ENCODE measurements around the gene COBLL1.

COBLL1 gene

DNA sequence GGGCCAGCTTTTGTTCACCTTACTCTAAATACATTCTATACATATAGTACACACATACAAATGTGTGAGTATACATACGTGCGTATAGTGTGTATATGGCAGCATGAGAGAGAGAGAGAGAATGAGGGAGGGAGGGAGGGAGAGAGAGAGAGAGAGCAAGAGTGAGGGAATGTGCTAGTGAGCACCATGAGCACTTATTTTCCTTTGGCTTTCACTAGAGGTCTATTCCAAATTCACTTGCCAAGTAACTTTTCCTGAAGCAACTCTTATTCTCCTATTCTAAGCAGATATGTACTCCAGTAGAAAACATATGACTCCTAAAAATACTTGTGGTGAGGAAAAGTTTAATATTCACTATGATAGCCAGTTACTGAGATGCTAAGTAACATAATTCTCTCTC lies 85.7 kb downstream of the COBLL1 start:
- FAIRE-seq, result no peak

DNA sequence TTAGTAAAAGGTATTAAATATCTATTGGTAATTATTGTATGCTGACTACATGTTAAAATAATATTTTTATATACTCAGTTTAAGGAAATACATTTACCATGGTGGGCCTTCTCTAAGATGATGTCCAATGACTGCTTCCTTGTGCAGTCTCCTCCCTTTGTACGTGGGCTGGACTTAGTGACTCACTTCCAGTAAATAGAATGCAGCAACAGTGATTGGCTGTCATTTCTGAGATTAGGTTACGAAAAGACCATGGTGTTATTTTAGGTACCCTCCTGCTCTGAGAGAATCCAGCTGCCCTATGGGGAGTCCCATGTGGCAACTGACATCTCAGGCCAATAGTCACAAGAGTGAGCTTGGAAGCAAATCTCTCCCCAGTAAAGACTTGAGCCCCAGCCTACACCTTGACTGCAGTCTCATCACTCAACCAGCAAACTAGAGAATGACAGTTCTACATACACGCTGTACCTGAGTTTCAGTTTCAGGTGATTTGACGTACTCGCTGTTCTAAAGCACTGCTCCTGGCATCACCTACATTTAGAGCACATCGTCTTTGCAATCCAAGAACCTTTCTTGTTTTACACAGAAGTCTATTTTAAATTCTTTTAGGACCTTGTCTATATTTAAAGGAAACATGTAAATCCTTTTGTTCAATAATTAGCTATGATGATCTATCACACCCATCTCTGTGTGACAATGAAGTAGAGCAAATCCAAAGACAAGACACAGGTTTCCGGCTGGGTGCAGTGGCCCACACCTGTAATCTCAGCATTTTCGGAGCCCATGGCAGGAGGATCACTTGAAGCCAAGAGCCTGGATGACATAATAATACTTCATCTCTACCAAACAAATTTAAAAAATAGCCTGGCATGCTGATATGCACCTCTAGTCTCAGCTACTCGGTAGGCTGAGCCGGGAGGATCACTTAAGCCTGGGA lies 87.2 kb downstream of the COBLL1 start:
- no peak for FAIRE-seq

DNA sequence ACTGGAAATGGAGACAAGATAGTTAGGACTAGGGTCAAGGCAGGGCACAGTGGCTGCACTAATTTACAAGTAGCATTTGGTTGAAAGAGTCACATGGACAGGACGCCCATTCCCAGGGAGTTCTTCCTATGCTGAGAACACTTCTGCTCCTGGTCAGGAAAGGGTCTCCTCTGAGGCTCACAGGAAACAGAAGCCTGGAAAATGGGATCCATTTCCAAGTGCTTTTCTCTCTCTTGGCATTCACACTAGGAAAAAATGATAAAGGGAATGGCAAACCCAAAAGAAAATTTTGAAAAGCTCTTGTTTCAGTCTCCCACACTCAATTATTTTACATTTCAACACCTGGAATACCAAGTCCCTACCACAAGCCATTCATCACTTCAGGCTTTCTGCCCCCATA lies 88.7 kb downstream of the COBLL1 start:
- FAIRE-seq, result no peak

DNA sequence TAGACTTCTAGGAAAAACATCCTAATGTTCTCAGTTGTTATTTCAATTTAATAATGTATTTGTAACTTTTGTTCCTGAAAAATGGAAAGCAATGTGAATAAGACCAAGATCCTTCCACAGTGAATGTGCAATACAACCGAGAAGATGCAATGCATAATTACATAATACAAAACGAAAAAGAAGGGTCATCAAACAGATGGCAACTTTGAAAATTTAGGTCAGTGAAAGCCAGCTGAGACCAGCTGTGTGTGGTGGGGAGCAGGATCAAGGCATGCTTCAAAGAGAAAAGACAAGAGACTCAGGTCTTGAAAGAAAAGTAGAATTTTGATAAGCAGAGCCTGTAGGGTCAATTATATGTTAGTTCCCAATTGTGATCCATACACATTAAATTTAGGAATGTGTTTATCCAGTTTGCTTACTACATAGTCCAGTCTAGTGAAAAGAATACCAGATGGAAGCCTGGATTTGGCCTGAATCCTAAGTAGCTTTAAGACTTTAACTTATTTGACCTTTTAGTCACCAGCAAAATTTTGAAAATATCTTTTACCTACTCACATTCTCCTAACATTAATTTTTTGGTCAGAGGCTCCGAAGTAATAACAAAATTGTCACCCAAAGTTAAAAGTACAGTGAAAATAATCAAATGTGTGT lies 93.7 kb downstream of the COBLL1 start:
- no peak for FAIRE-seq

DNA sequence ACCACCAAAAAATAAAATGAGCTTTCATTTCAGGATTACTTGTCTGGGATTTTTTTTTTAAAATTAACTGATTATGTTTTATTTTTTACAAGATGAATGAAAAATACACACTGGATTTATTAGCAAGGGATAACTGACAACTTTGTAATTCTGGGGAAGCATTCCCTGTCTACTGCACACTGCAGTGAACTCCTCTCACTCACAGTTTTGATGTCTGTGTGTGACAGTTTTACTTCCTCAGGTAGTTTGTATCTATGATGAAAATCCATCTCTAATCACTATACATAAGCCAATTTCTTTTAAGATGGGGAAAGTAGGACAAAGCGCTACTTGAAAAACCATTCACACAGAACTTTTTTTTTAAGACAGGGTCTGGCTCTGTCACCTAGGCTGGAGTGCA lies 94.5 kb downstream of the COBLL1 start:
- no peak for FAIRE-seq

DNA sequence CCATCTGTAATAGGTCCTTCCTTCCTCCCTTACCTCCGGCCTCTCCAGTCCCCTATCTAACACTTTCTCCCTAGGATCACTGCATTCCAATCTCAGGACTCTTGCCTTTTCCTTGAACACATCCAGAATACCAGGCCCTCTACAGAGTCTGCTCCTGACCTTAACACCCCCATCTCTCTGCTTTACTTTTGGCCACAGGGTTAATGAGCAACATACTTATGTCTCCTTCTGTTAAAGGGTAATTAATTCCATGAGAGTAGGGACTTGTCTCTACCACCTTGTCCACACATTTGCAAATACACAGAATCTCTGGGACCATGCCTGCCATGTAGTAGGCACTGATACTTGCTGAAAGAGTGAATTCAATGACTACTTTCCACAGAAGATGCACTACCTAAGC lies 94.9 kb downstream of the COBLL1 start:
- no peak for FAIRE-seq

DNA sequence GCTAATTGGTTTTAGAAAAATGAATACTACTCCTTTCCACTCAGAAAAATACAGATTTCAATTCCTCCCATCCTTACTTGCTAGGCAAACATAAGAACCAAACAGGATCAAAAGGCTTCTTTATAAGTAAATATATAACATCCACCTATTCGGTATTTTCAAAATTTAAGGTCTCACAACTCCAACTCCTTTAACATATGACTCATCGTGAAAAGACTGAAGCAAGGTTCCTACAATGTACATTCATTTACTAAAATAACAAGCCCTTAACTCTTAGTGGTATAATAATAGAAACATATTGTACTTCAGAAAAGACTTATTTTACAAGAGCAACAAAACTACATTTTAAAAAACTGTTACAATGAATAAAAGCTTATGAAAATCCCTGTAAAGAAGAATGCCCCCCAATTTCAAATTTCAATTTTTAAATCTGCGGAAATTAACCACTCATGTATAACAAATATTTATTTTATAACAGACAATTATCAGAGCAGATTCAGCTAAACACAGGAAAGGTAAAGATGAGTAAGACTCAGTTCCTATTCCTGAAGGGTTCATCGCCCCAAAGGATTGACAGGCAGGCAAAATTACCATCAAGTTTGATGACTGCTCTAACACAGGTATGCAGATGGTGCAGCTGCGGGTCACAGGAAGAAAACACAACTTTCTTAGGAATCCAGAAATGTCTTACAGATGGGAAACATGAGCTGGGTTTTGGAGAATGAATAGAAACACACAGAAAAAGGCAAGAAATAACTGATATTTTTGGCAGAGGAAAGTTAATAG lies 96.4 kb downstream of the COBLL1 start:
- FAIRE-seq, result no peak

DNA sequence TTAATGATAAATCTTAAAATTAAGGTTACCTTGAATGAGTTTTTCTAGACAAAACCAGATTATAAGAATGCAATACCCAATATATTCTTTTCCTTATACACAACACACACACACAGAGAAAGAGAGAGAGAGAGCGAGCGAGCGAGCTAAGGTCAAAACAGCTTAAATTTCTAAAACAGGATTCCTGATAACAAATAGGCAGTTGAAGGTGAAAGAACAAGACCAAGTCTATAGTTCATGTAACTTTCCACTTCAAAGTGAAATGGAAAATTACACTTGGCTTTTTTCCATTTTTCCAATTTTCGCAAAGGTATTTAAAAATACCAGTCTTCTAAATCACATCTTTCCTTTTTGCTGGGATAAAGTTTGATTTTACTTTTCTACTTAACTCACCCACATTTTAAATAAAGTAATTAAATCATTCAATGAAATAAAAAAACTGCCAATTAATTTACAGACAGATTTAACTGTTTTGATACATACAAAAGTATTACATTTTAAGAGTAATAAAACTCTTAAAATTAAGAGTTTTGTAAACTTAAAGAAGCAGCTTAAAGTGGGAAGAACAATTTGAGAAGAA lies 98.8 kb downstream of the COBLL1 start:
- FAIRE-seq, result peak; percentile 62

DNA sequence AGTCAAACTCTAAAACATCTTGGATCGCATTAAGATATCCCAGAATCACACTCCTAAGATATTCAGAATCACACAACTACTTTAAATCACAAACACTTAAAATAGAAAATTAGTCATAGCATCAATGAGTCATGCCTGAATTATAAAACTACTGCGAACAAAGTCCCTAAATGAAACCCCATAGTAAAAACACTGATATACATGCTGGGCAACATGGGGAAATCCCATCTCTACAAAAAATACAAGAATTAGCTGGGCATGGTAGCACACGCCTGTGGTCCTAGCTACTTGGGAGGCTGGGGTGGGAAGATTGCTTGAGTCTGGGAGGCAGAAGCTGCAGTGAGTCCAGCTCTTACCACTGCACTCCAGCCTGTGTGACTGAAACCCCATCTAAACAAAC lies 101.7 kb downstream of the COBLL1 start:
- FAIRE-seq, result peak; percentile 18

DNA sequence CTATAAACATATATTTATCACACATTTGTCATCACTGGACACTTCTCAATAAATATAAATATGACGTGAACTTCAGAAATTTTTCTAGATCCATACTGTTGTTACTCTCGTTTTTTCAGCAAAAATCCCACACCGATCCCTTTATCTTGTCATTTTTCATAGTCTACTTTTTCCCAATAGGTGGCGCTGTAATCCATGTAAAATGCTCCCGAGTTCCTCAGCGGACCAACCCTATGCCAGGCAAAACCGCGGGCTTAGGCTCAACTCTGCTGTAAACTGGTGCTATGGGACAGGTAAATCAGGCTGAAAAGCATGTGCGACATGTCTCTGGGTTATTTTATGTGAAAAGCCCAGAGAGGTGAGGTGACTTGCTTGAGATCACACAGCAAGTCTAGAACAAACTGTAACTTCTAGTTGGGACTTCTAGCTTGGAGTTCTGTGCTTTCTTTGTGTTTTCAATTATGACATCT lies 104.0 kb downstream of the COBLL1 start:
- FAIRE-seq, result peak; percentile 78

DNA sequence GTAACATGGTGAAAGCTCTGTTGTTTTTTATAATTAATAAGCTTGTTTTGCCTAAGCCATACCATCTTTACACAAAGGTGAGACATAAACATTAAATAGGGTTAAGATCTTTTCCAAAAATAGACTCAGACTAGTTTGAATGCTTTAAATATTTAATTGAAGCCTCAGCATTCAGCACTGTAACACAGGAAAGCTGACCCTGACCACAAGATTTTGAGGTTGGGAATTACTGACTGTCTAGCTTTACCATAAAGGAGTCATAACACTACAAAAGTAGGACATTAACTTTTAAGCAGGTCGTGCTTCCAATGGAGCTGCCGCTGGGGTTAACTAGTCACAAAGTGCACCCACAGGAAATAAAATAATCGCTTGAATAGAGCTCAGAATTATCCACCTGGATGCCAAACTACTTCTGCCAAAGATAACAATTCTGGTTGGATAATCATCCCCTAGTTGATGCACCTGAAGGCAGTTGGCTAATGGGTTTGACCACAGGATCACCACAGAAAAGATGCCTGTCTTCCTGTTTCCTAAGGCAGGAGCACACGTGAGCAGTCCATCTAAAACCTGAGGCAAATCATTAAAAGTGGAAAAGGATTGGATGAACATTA lies 106.2 kb downstream of the COBLL1 start:
- FAIRE-seq, result no peak

DNA sequence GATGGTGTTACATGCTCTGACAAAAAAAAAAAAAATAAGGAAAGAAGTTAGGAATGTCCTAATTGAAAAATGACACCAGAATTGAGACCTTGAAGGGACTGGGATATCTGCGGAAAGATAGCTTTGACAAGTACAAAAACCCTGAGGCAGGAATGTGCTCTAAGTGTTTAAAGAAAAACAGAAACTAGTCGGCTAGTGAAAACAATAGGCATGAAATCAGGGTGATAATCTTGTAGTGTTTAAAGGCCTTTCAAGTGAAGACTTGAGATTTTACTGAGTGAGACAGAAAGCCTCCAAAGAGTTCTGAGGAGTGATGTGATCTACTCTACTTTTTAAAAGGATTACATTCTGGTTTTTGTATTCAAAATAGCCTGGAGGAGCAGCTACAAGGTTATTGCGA lies 107.4 kb downstream of the COBLL1 start:
- FAIRE-seq, result peak; percentile 26

DNA sequence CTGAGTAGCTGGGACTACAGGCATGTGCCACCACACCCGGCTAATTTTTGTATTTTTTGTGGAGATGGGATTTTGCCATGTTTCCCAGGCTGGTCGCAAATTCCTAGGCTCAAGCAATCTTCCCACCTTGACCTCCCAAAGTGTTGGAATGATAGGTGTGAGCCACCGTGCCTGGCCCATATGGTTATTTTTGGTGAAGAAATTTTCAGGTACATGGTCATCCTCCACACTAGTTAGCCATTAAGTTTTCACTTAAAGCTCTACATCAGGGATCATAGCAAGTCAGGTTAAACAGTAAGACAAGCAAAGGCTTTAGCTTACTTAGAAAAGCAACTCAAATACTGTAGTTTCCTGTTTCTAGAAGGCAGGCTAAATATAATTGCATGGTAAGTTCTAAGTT lies 116.1 kb downstream of the COBLL1 start:
- FAIRE-seq, result no peak

DNA sequence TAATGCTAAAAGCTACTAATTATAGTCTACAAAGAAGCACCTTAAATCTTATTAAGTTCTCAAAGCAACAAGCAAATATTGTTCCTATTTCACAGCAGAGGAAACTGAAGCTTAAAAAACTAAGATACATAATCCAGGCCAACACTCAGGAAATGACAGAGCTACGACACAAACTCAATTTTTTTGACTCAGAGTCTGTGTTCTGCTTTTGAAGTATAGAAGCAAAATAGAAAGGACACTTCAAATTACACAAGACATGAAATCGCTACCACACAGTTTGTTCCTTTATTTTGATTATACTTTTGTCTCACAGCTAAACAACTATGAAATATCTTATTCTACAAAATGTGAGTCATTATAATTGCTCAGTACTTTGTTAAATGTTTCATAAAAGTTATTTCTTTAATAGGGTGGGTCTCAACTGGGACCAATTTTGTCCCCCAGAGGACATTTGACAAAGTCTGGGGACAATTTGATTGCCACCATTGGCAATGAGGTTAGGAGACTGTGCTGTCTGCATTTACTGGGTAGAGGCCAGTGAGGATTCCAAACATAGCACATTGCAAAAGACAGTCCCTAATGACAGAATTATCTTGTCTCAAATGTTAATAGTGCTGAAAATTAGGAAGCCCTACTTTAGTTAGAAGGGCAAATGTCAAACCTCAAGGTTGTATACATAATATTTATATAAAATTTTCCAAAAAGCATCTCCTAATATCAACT lies 118.8 kb downstream of the COBLL1 start:
- FAIRE-seq, result no peak

DNA sequence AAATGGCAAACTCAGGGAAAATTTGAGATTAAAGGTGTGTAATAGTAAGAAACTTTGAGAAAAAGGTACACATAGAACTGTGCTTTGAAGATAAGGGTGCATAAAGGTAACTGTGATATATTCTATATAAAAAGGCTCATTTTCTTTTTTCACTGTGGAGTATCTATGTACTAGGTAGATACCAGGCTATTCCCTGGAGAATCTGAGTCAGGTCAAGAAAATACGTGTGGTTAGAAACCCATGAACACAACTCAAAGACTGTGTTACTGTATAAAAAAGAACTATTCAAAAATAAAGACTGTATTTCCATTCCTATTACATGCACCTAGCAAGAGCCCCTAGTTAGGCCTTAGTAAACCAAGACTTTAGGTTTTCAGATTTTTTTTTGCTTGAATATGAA lies 120.2 kb downstream of the COBLL1 start:
- FAIRE-seq, result no peak

DNA sequence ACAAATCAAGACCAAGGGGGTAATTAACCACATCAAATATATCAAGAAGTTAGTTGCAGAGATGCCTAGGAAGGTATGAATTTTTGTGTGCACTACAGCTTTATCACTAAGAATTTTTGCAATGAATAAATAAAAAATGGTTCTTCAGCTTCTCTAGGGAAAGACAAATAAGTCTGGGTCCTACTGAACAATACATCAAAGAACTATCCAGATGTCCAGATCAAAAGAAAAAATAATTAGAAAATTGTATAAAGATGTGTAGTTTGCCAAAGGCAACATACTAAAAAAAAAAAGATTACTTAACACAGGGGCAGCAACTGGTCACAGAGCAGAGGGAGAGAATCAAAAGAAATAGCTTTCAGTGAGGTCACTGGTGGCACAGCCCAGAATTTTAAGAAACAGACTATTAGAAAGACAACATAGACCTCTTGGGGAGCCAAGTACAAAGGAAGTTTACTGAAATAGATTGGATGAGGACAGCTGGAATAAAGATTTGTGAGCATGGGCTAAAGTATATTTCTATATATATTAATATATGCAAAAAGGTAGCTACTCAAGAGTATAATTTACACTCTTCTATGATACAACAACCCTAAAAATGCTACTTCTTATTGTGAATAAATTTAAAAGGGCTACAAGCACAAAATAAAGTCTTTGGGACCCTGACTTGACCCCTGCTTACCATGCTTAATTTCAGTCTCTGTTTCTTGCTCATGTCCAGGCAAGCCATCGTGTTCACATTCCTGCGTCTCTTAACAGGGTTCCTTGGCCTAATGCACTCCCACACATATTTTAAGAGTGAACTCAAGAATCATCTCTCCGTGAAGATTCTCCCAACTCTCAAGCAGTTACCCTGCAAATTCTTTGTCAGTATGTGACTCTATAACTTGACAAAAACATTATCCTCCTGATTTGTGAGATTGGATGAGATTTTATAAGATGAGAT lies 121.4 kb downstream of the COBLL1 start:
- peak; percentile 95 for FAIRE-seq

DNA sequence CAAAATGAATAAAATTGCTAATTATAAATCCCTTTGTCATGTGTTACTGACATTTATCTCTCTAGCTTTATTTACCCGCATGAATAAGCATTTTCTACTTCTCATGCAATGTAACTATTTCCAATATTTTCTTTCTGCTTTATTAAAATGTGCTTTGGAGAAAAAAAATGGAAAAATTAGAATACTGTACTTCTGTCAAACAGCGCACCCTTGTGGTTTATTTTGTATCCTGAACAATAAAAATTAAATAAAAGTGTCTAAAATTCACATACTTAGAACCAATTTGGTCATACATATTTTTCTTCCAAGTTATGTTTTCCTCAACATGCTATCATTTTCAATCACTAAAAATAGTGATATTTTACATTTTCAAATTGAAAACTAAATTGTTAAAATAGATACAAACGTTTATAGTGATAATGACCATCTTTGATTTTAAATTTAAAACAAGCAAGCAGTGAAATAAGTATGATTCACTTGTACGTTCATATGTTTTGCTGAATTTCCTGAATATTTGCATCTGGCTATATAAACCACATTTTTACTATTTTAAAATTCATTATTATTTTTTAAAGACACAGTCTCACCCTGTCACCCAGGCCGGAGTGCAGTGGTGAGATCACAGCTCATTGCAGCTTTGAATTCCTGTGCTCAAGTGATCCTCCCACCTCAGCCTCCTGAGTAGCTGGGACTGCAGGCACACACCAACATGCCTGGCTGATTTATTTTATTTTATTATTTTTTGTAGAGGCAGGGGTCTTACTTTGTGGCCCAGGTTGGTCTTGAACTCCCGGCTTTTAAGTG lies 124.4 kb downstream of the COBLL1 start:
- peak; percentile 96 for FAIRE-seq

DNA sequence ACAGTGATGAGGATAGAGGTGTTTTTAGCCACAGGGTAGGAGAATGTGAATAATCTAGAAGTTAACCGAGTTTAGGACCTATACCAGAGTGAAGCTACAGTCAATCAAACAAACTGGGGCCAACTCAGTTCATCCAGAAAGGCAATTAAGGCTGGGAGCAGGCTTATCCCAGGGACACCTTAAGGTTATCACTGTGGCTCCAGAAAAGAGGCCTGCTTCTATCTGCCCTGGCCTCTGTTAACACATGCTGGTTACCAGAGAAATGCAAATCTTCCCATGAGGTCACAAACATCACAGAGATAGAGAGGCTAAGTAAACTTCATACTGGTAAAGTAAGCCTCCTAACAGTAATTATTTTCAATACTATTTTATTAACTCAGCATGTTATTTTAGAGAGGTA lies 127.2 kb downstream of the COBLL1 start:
- FAIRE-seq, result no peak

DNA sequence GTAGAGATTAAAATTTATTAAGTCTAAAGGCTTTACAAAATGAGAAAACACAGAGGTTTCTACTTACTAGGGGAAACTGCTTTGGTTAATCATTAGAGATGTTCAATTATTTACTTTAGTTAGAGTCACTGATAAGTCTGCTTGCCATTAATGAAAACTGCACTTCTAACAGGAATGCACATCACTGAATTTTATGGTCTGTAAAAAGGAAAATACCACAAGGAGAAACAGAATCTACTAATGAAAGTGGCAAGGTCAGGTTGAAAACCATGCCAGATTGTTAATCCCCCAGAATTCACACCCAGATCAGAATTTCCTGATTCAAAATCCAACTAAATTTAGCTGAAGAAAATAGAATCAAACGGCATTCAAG lies 129.9 kb downstream of the COBLL1 start:
- FAIRE-seq, result no peak

Data from endometrium (tissue), 2 donors.